PFSK-1 (cell line): ENCODE measurements around the gene ZSWIM3.
A peak's percentile ranks its signal among the peaks of the same experiment; 100 is the strongest.

Experiments used
- FOXP2 ChIP-seq: optimal IDR thresholded peaks from 2 replicates; pipeline ENCODE3; 2011; ENCODE audit warnings: borderline replicate concordance, control low read depth, inconsistent platforms; ENCODE audit not compliant: insufficient read depth; ENCODE audit errors: extremely low read length, extremely low read depth
- POLR2AphosphoS5 ChIP-seq: IDR thresholded peaks from 2 replicates; pipeline ENCODE4 v1.6.1; 2012; ENCODE audit warnings: low read depth, mild to moderate bottlenecking, control low read depth, low read length, moderate library complexity
- REST ChIP-seq, 2 experiments: IDR thresholded peaks; 2 replicates each; pipeline versions ENCODE4 v1.6.1 to v1.8.0; 2011 to 2012; ENCODE audit warnings: low read depth in 2 of 2, low read length in 2 of 2, control low read depth in 1 of 2, inconsistent platforms in 1 of 2, mild to moderate bottlenecking in 1 of 2, moderate library complexity in 1 of 2; ENCODE audit not compliant: insufficient read depth in 1 of 2
- SIN3A ChIP-seq: IDR thresholded peaks from 2 replicates; pipeline ENCODE4 v1.6.1; 2012; ENCODE audit warnings: mild to moderate bottlenecking, low read length, moderate library complexity, borderline replicate concordance; ENCODE audit not compliant: insufficient read depth
- TAF1 ChIP-seq: IDR thresholded peaks from 2 replicates; pipeline ENCODE4 v1.6.1; 2012; ENCODE audit warnings: low read length, control low read depth, borderline replicate concordance; ENCODE audit not compliant: insufficient read depth

GRCh38 chr20:45833030-45833882, 24.2 kb upstream of the ZSWIM3 start, which contains the start of gene SNX21:
- TF ChIP-seq TAF1 (peak; percentile 46; the same call in 1 of the 2 replicates), POLR2AphosphoS5 (no peak), REST (IDR thresholded peaks at IDR 0.05; ENCODE audit: insufficient read depth in 1 of 2, low read depth in 2 of 2, low read length in 2 of 2) (no peak), SIN3A (no peak; the same call in 1 of the 2 replicates), FOXP2 (peak; percentile 7)
